Measurements from ENCODE around the gene MSRB3. TPM values are rescaled to one million over a fixed set of nuclear protein-coding genes. Genes with fewer than 3 reads are reported as not detected.

Gene MSRB3
- total and polyA plus RNA-seq, 2 donors (not counting 3 experiments of a cell fraction or from before 2014, with no cell fraction given) = 20.0 to 59.3 TPM

GRCh38 chr12:65252515-65252914 is 26.0 kb upstream of the MSRB3 start:
- no peak overlapping the region for H3K27ac ChIP-seq (ENCODE audit: insufficient read depth, low read depth, low read length)
- ChIA-PET CTCF (interaction anchor here (0.9 kb wide), 1 partner anchor 17 kb away, joined by 3 read pairs; no protein-coding TSS in a partner anchor), POLR2A (no interaction called here)
- intact Hi-C loops (cut with micrococcal nuclease) = no loop called here
- H3K4me3 ChIP-seq (replicated peaks in 1 of 3; ENCODE audit: insufficient read depth in 1 of 3, low read depth in 1 of 3, low read length in 3 of 3) = no peak overlapping the region
- DNase-seq (ENCODE audit: low read depth, low spot score) = no peak
- H3K27me3 ChIP-seq (ENCODE audit: control insufficient read depth in 2 of 2, insufficient read depth in 2 of 2, low read length in 2 of 2) = no peaks in the 10 kb centered on the region
- no peak for FAIRE-seq
- no peaks in the 10 kb centered on the region for H3K36me3 ChIP-seq (ENCODE audit: control insufficient read depth in 2 of 2, extremely low read depth in 1 of 2, insufficient read depth in 2 of 2, low read length in 2 of 2)
- H3K9me1 ChIP-seq (replicated peaks; ENCODE audit: control insufficient read depth, extremely low read depth, insufficient read depth, low read length) = no peaks in the 10 kb centered on the region
- no peak overlapping the region for H2AFZ ChIP-seq (ENCODE audit: low read depth, low read length)
- TF ChIP-seq MAX (IDR thresholded peaks at IDR 0.05; ENCODE audit: insufficient read depth, insufficient read length) = no peak
- TF ChIP-seq POLR2A (IDR thresholded peaks at IDR 0.05; ENCODE audit: low read depth, low read length) = no peak
- TF ChIP-seq EZH2 (IDR thresholded peaks at IDR 0.05; ENCODE audit: borderline replicate concordance, low read depth, low read length, severe bottlenecking) = no peak
- H3K79me2 ChIP-seq (ENCODE audit: control insufficient read depth, insufficient read depth, low read length) = no peaks in the 10 kb centered on the region
- H3K9me3 ChIP-seq (replicated peaks; ENCODE audit: control insufficient read depth, insufficient read depth, low read length) = no peaks in the 10 kb centered on the region
- no peak overlapping the region for H3K4me2 ChIP-seq (ENCODE audit: insufficient read depth, low read length)
- dilution Hi-C loops (cut with MboI; ENCODE audit: extremely low pct_ligation_motif_present, low sequenced_read_pairs) = no loop called here
- H3K4me1 ChIP-seq (ENCODE audit: control insufficient read depth, extremely low read depth, insufficient read depth, low read length) = no peaks in the 10 kb centered on the region
- no TSS peak for BruUV-seq (replicated peaks)
- H4K20me1 ChIP-seq (replicated peaks; ENCODE audit: control insufficient read depth, extremely low read depth, insufficient read depth, low read length) = no peaks in the 10 kb centered on the region
- H3K9ac ChIP-seq (replicated peaks; ENCODE audit: extremely low read depth, insufficient read depth, low read length) = no peak overlapping the region

GRCh38 chr12:65257986-65258385 is 20.5 kb upstream of the MSRB3 start:
- Histone ChIP-seq H3K9me1 (replicated peaks; ENCODE audit: control insufficient read depth, extremely low read depth, insufficient read depth, low read length) (no peaks in the 10 kb centered on the region), H3K36me3 (ENCODE audit: control insufficient read depth in 2 of 2, extremely low read depth in 1 of 2, insufficient read depth in 2 of 2, low read length in 2 of 2) (no peaks in the 10 kb centered on the region), H3K27me3 (ENCODE audit: control insufficient read depth in 2 of 2, insufficient read depth in 2 of 2, low read length in 2 of 2) (no peaks in the 10 kb centered on the region), H3K4me1 (ENCODE audit: control insufficient read depth, extremely low read depth, insufficient read depth, low read length) (no peaks in the 10 kb centered on the region), H3K4me3 (replicated peaks in 1 of 3; ENCODE audit: insufficient read depth in 1 of 3, low read depth in 1 of 3, low read length in 3 of 3) (no peak overlapping the region), H3K9me3 (replicated peaks; ENCODE audit: control insufficient read depth, insufficient read depth, low read length) (no peaks in the 10 kb centered on the region), H4K20me1 (replicated peaks; ENCODE audit: control insufficient read depth, extremely low read depth, insufficient read depth, low read length) (no peaks in the 10 kb centered on the region), H3K4me2 (ENCODE audit: insufficient read depth, low read length) (no peak overlapping the region), H3K79me2 (ENCODE audit: control insufficient read depth, insufficient read depth, low read length) (no peaks in the 10 kb centered on the region), H3K9ac (replicated peaks; ENCODE audit: extremely low read depth, insufficient read depth, low read length) (no peak overlapping the region), H2AFZ (ENCODE audit: low read depth, low read length) (no peak overlapping the region), H3K27ac (ENCODE audit: insufficient read depth, low read depth, low read length) (no peak overlapping the region)
- no peak for DNase-seq (ENCODE audit: low read depth, low spot score)
- BruUV-seq (replicated peaks) = no TSS peak
- ChIA-PET POLR2A (no interaction called here), CTCF (interaction anchor here (1.1 kb wide), 1 partner anchor 48 kb away, joined by 5 read pairs; no protein-coding TSS in a partner anchor)
- no peak for TF ChIP-seq POLR2A (IDR thresholded peaks at IDR 0.05; ENCODE audit: low read depth, low read length)
- no peak for TF ChIP-seq MAX (IDR thresholded peaks at IDR 0.05; ENCODE audit: insufficient read depth, insufficient read length)
- intact Hi-C loops (cut with micrococcal nuclease) (no loop called here), dilution Hi-C loops (cut with MboI; ENCODE audit: extremely low pct_ligation_motif_present, low sequenced_read_pairs) (no loop called here)
- FAIRE-seq = no peak
